ENCODE measurements around the gene ICAM5.

DNA sequence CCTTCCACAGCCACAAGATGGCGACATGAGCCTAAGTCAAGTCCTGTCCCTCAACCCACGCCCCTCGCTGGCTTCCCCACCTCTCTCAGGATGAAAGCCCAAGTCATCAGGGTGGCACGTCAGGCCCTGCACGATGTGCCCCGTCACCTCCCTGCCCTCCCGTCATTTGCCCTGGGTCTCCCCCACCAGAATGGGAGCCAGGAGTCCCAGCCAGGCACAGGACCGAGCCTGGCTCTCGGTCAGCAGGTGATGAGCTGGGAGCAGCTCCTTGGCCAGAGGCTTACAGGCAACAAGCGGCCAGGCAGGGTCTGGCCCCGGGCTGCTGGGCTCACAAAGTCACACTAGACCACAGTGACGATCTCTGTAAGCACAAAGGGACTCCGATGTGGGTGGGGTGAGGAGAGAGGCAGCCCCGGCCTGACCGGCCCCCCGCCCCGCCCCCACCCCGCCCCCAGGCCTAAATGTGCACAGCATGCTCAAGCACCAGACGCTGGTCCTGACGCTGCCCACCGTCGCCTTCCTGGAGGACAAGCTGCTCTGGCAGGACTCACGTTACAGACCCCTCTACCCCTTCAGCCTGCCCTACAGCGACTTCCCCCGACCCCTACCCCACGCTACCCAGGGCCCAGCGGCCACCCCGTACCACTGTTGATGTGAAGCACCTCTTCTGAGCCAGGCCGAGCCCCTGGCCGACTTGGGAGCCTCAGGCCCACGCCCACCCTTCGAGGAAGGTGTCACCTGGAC, 30.4 kb upstream of the ICAM5 start:
- TF ChIP-seq, protein P1, sequence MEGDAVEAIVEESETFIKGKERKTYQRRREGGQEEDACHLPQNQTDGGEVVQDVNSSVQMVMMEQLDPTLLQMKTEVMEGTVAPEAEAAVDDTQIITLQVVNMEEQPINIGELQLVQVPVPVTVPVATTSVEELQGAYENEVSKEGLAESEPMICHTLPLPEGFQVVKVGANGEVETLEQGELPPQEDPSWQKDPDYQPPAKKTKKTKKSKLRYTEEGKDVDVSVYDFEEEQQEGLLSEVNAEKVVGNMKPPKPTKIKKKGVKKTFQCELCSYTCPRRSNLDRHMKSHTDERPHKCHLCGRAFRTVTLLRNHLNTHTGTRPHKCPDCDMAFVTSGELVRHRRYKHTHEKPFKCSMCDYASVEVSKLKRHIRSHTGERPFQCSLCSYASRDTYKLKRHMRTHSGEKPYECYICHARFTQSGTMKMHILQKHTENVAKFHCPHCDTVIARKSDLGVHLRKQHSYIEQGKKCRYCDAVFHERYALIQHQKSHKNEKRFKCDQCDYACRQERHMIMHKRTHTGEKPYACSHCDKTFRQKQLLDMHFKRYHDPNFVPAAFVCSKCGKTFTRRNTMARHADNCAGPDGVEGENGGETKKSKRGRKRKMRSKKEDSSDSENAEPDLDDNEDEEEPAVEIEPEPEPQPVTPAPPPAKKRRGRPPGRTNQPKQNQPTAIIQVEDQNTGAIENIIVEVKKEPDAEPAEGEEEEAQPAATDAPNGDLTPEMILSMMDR (conservative IDR thresholded peaks at IDR 0.05), result peak; percentile 89
- TF ChIP-seq EZH2 (IDR thresholded peaks at IDR 0.05; ENCODE audit: low read depth), result no peak

All from PC-9 (cell line).